SU-DHL-6 (cell line): ENCODE data around the gene PPFIA4.

Experiments
- H2AFZ ChIP-seq: fragments of 200-600 bp; sonication (generic); 2 replicates; pipeline ENCODE4 v1.6.1; 2014; ENCODE audit warnings: low read depth, mild to moderate bottlenecking, moderate library complexity, mixed read lengths, antibody characterized with exemption, low read length; ENCODE audit not compliant: severe bottlenecking
- H3F3A ChIP-seq: fragments of 200-600 bp; shearing (Covaris generic); 2 replicates; pipeline ENCODE4 v1.6.0; 2016; ENCODE audit warnings: antibody characterized with exemption, mild to moderate bottlenecking; ENCODE audit not compliant: insufficient read depth
- H3K27ac ChIP-seq: fragments of 200-600 bp; sonication (generic); 2 replicates; pipeline ENCODE4 v1.5.1; 2016; ENCODE audit warnings: low read depth, mild to moderate bottlenecking, low read length, moderate library complexity, mixed read lengths
- H3K27me3 ChIP-seq: fragments of 200-600 bp; sonication (generic), shearing (Covaris generic); 2 replicates; pipeline ENCODE4 v1.6.0; 2014; ENCODE audit warnings: mild to moderate bottlenecking, low read length
- H3K36me3 ChIP-seq: fragments of 200-600 bp; sonication (generic); 2 replicates; pipeline ENCODE4 v1.6.1; 2014; ENCODE audit warnings: mild to moderate bottlenecking, low read length, mixed read lengths
- H3K4me2 ChIP-seq: fragments of 300-600, 200-600 bp; shearing (Covaris generic), sonication (generic); 2 replicates; pipeline ENCODE4 v1.6.0; 2014; ENCODE audit warnings: low read length, low read depth, mild to moderate bottlenecking; ENCODE audit not compliant: poor library complexity, severe bottlenecking
- H3K4me3 ChIP-seq: fragments of 200-600 bp; sonication (generic); 2 replicates; pipeline ENCODE4 v1.5.1; 2014; ENCODE audit warnings: antibody characterized with exemption, low read length, mild to moderate bottlenecking, mixed read lengths; ENCODE audit not compliant: insufficient read depth, poor library complexity, severe bottlenecking
- H3K79me2 ChIP-seq: fragments of 200-600 bp; sonication (generic); 2 replicates; pipeline ENCODE4 v1.6.1; 2014; ENCODE audit warnings: mild to moderate bottlenecking, low read length, moderate library complexity; ENCODE audit not compliant: insufficient read depth
- H3K9ac ChIP-seq: fragments of 200-600 bp; sonication (generic); 2 replicates; pipeline ENCODE4 v1.7.0; 2014; ENCODE audit warnings: mild to moderate bottlenecking, low read length
- H3K9me2 ChIP-seq: fragments of 200-600 bp; sonication (generic); replicated peaks from 2 replicates; pipeline ENCODE4 v1.6.1; 2014; ENCODE audit warnings: low read length; ENCODE audit not compliant: insufficient read depth
- H3K9me3 ChIP-seq: fragments of 200-600 bp; sonication (generic); 2 replicates; pipeline ENCODE4 v1.6.1; 2014; ENCODE audit warnings: low read length, mixed read lengths; ENCODE audit not compliant: insufficient read depth
- H4K20me1 ChIP-seq: fragments of 200-600 bp; sonication (generic); 2 replicates; pipeline ENCODE4 v1.6.1; 2014; ENCODE audit warnings: low read depth, mild to moderate bottlenecking, antibody characterized with exemption, low read length, moderate library complexity, mixed read lengths
- EZH2phosphoT487 ChIP-seq: fragments of 200-600 bp; sonication (generic), shearing (Covaris generic); conservative IDR thresholded peaks from 2 replicates; pipeline ENCODE4 v1.6.1; 2018; ENCODE audit warnings: mild to moderate bottlenecking, antibody characterized with exemption, low read length, moderate library complexity, mixed read lengths
- TF ChIP-seq, protein P1 (sequence below): fragments of 200-600 bp; sonication (generic); IDR thresholded peaks from one replicate; pipeline ENCODE4 v1.5.1; 2017; ENCODE audit warnings: antibody characterized with exemption, mild to moderate bottlenecking, low read length, moderate library complexity; ENCODE audit not compliant: insufficient read depth, poor library complexity, severe bottlenecking

The PPFIA4 gene

DNA sequence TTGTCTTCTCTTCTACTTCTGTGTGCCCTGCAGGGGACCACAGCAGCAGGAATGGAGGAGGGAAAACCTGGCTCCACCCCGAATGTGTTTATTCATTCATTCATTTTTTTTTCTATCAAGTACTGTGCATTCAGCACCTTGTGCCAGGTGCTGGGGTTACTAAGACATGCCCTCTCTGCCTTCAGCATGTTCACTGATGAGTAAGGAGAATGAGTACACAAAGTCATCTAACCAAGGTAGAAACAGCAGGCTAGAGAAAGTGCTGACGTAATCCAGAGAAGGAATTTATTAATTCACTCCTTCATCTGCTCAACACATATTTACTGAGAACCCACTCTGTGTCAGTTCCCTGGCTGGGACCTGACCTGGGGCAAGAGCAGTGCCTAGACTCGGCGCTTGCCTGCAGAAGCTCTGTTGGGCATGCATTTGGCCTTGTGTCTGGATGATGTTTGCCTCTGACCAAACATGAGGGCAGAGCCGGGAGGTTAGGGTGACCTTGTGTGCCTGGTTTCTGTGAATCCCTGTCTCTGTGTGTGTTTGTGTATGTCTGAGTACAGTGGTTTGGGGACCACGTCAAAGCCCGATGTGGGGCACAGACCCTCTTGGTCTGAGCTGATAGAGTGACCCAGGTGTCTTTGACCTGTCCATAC is 62.8 kb downstream of the PPFIA4 start:
- Histone ChIP-seq H3K27ac (no peak overlapping the region), H2AFZ (no peak overlapping the region), H4K20me1 (no peaks in the 10 kb centered on the region), H3K9me3 (no peaks in the 10 kb centered on the region), H3K9me2 (no peaks in the 10 kb centered on the region), H3K4me3 (no peak overlapping the region), H3K4me2 (no peak overlapping the region), H3F3A (no peaks in the 10 kb centered on the region), H3K36me3 (no peaks in the 10 kb centered on the region), H3K9ac (no peak overlapping the region), H3K79me2 (no peaks in the 10 kb centered on the region), H3K27me3 (no peaks in the 10 kb centered on the region)
- TF ChIP-seq EZH2phosphoT487 = no peak
- TF ChIP-seq, protein P1, sequence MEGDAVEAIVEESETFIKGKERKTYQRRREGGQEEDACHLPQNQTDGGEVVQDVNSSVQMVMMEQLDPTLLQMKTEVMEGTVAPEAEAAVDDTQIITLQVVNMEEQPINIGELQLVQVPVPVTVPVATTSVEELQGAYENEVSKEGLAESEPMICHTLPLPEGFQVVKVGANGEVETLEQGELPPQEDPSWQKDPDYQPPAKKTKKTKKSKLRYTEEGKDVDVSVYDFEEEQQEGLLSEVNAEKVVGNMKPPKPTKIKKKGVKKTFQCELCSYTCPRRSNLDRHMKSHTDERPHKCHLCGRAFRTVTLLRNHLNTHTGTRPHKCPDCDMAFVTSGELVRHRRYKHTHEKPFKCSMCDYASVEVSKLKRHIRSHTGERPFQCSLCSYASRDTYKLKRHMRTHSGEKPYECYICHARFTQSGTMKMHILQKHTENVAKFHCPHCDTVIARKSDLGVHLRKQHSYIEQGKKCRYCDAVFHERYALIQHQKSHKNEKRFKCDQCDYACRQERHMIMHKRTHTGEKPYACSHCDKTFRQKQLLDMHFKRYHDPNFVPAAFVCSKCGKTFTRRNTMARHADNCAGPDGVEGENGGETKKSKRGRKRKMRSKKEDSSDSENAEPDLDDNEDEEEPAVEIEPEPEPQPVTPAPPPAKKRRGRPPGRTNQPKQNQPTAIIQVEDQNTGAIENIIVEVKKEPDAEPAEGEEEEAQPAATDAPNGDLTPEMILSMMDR = no peak

DNA sequence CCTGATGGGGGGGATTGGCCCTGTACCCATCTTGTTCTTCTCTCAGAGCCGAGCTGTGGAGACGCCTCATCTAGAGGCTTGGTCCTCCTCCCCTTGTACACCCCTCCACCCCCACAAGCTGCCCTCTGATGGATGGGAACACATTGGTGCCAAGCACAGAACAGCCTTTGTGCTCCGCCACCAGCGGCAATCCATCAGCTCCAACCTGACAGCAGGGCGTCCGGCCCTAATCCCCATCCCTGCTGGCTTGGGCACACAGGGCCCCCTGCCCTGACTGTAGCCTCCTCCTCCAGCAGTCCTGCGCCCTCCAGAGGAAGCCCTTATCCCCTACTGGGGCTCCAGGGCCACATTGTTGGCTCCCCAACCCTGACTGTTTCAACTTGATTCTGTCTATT is 63.4 kb downstream of the PPFIA4 start:
- Histone ChIP-seq H3K79me2 (no peaks in the 10 kb centered on the region), H3K9ac (no peak overlapping the region), H2AFZ (no peak overlapping the region), H3K9me3 (no peaks in the 10 kb centered on the region), H3K4me2 (no peak overlapping the region), H3K36me3 (no peaks in the 10 kb centered on the region), H3K4me3 (no peak overlapping the region), H4K20me1 (no peaks in the 10 kb centered on the region), H3K9me2 (no peaks in the 10 kb centered on the region), H3F3A (no peaks in the 10 kb centered on the region), H3K27ac (no peak overlapping the region), H3K27me3 (no peaks in the 10 kb centered on the region)
- TF ChIP-seq EZH2phosphoT487 = no peak
- TF ChIP-seq, protein P1 = no peak

DNA sequence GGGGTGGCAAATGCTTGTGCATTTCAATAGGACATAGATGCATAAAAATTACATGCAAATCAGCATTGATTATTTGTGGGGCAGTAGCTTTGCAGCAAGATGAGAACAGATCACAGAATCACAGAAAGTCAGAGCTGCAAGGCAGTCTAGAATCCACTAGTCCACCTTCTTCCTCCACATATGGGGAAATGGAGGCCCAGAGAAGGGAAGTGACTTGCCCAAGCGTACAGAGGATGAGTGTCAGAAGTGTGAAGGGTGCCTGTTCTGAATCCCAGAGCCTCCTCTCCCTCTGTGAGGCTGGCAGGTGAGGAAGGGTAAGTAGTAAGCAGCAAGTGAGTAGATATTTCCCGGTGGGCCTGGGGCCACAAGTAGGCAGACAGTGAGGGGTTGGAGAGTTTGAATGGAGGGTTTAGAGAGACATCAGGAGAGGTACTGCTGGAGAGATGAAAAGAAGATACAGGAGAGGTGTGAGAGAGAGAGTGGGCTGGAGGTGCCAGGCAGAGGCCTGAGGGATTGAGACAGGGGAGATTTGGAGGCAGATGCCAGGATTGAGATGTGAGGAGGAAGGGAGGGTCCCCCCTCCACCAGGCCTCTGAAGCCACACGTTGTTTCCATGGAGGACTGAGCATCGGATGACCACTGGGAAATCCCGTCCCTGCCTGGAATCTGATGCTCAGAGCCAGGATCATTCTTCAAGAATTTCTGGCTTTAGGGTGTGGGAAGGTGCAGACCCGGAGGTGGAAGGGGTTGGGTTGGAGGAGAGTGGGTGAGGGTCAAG is 64.3 kb downstream of the PPFIA4 start:
- Histone ChIP-seq H3K9ac (no peak overlapping the region), H3K27me3 (no peaks in the 10 kb centered on the region), H3K27ac (no peak overlapping the region), H4K20me1 (no peaks in the 10 kb centered on the region), H3F3A (no peaks in the 10 kb centered on the region), H3K9me2 (no peaks in the 10 kb centered on the region), H3K79me2 (no peaks in the 10 kb centered on the region), H3K9me3 (0 out of 2 replicates have a peak, but pooled peaks cover 8% of the 10 kb centered on the region), H2AFZ (no peak overlapping the region), H3K36me3 (no peaks in the 10 kb centered on the region), H3K4me2 (no peak overlapping the region), H3K4me3 (no peak overlapping the region)
- TF ChIP-seq, protein P1 = no peak
- TF ChIP-seq EZH2phosphoT487 = no peak
